H1 (cell line): ENCODE results near the gene WDR74.

Experiments
- BACH1 ChIP-seq: IDR thresholded peaks from 2 replicates; pipeline ENCODE4 v1.6.1; 2012; ENCODE audit warnings: low read length, improper control_type of control experiment
- CEBPB ChIP-seq: IDR thresholded peaks from 2 replicates; pipeline ENCODE4 v1.6.1; 2012; ENCODE audit warnings: low read depth, low read length
- CHD2 ChIP-seq: IDR thresholded peaks from 2 replicates; pipeline ENCODE4 v1.6.1; 2012; ENCODE audit warnings: low read length, improper control_type of control experiment
- CTBP2 ChIP-seq: IDR thresholded peaks from 2 replicates; pipeline ENCODE4 v1.7.0; 2011; ENCODE audit warnings: borderline replicate concordance, mild to moderate bottlenecking, moderate library complexity, mixed read lengths, low read length; ENCODE audit not compliant: insufficient read depth, insufficient read length
- EP300 ChIP-seq, 2 experiments: IDR thresholded peaks; 1 replicate in 1 of 2; 2 replicates in 1 of 2; pipeline ENCODE4 v1.6.1; 2011 to 2012; ENCODE audit warnings: low read depth in 2 of 2, low read length in 2 of 2, mild to moderate bottlenecking in 2 of 2, borderline replicate concordance in 1 of 2, inconsistent platforms in 1 of 2, moderate library complexity in 1 of 2
- EZH2 ChIP-seq: fragments of 200-600 bp; sonication (generic); IDR thresholded peaks from 2 replicates; pipeline ENCODE4 v1.7.1; 2012; ENCODE audit warnings: low read depth, mild to moderate bottlenecking, moderate library complexity, low read length, inconsistent platforms; ENCODE audit not compliant: severe bottlenecking
- POLR2A ChIP-seq, 2 experiments: IDR thresholded peaks; 1 replicate in 1 of 2; 2 replicates in 1 of 2; pipeline ENCODE4 v1.6.1; 2011; ENCODE audit warnings: low read depth in 2 of 2, low read length in 2 of 2, mild to moderate bottlenecking in 2 of 2; ENCODE audit errors: control extremely low read depth in 1 of 2
- POLR2AphosphoS5 ChIP-seq: IDR thresholded peaks from 2 replicates; pipeline ENCODE4 v1.6.1; 2011; ENCODE audit warnings: low read depth, low read length
- TCF12 ChIP-seq: IDR thresholded peaks from 2 replicates; pipeline ENCODE4 v1.6.1; 2011; ENCODE audit warnings: low read depth, mild to moderate bottlenecking, low read length
- TF ChIP-seq, protein P1 (sequence below): IDR thresholded peaks from 2 replicates; pipeline ENCODE4 v1.6.1; 2011; ENCODE audit warnings: low read depth, mild to moderate bottlenecking, low read length; ENCODE audit not compliant: insufficient read depth

DNA sequence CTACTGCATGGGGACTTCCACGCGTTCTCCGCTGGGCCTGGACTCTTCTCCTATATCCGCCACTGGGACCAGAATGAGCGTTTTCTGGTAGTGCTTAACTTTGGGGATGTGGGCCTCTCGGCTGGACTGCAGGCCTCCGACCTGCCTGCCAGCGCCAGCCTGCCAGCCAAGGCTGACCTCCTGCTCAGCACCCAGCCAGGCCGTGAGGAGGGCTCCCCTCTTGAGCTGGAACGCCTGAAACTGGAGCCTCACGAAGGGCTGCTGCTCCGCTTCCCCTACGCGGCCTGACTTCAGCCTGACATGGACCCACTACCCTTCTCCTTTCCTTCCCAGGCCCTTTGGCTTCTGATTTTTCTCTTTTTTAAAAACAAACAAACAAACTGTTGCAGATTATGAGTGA lies 49.0 kb upstream of the WDR74 start:
- TF ChIP-seq CEBPB (no peak), EZH2 (no peak), POLR2A (IDR thresholded peaks at IDR 0.05; ENCODE audit: control extremely low read depth in 1 of 2, low read depth in 2 of 2, low read length in 2 of 2) (no peak; a peak in 1 of 3 replicates), POLR2AphosphoS5 (peak; percentile 29; the same call in 1 of the 2 replicates), CHD2 (no peak), TCF12 (no peak), CTBP2 (no peak), BACH1 (no peak), EP300 (IDR thresholded peaks at IDR 0.05; ENCODE audit: borderline replicate concordance in 1 of 2, low read depth in 2 of 2, low read length in 2 of 2) (no peak)
- TF ChIP-seq, protein P1, sequence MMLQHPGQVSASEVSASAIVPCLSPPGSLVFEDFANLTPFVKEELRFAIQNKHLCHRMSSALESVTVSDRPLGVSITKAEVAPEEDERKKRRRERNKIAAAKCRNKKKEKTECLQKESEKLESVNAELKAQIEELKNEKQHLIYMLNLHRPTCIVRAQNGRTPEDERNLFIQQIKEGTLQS: no peak
